ENCODE measurements around the gene WNT3A.

WNT3A gene

GRCh38 chr1:227999056-227999930, 7.5 kb upstream of the WNT3A start:
- DNase-seq, result no peak

- no peak for DNase-seq
Observed at GRCh38 chr1:228000416-228000815, 6.4 kb upstream of the WNT3A start.

DNA sequence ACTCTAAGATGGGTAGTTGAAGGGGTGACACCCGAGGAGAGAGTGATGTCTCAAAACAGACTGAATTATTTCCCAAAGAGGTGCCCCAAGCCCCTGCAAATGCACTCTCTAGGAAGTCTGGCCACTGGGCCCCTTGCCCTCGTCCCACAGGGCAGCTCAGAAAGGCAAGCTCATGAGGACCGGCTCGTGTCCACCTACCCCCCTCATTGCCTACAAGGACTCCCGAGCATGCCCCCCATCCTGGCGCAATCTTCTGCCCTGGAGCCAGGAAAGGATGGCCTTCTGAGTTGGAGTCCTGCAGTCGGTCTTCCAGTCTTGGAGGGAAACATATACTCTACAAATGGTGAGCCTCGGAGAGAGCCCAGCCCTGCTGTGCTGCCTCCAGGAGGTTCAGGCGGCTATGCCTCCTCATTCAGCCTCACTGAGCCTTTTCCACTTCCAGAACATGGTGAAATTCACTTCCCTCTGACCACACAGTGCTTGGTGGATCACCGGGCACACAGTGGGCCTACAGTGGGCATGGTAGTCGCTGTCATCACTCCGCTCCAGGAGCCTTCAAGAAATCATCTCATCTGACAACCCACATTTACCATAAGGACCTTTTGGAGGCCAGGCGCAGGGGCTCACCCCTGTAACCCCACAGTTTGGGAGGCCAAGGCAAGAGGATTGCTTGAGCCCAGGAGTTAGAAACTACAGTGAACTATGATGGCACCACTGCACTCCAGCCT, 5.8 kb upstream of the WNT3A start:
- DNase-seq, result no peak

GRCh38 chr1:228001738-228002535, 4.9 kb upstream of the WNT3A start:
- no peak for DNase-seq

- no peak for DNase-seq
Observed at GRCh38 chr1:228002792-228003191, 4.0 kb upstream of the WNT3A start.

DNA sequence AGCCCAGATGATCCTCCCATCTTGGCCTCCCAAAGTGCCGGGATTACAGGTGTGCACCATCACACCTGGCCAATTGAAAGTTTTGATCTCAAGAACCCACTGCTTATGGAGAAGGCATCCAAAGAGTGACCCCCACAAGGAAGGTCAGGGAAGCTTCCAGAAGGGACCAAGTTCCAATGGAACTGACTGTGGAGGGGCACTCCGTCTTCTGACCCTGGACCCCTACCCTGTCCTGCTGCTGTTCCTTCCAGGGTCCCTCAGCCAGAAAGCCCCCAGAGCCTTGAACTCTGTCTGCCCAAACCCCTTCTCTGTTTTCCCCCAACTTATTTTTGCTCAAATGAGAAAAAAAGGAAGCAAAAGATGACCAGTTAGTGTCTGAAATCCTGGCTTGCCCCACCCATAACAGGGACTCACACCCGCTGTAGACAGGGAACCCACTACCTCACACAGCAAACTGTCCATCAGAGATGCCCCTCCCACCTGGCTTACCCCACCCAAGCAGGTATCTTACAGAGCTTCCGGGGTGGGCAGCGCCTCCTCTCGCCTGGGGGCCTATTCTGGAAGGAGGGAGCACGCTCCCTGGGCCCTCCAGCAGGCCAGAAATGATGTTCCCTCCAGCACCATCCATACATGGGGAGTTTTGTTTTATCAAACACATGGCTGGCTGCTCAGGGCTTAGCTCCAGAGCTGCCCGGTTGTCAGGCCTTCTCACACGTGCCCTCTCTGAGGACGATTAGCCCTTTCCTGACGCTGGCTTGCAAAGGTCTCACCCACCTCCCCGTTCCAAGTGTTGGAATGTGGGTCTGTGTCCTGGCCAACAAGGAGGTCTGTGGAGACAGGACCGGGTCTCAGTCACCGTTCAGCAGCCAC, 3.1 kb upstream of the WNT3A start:
- DNase-seq, result no peak

GRCh38 chr1:228004331-228004855, 2.4 kb upstream of the WNT3A start:
- DNase-seq, result no peak

DNA sequence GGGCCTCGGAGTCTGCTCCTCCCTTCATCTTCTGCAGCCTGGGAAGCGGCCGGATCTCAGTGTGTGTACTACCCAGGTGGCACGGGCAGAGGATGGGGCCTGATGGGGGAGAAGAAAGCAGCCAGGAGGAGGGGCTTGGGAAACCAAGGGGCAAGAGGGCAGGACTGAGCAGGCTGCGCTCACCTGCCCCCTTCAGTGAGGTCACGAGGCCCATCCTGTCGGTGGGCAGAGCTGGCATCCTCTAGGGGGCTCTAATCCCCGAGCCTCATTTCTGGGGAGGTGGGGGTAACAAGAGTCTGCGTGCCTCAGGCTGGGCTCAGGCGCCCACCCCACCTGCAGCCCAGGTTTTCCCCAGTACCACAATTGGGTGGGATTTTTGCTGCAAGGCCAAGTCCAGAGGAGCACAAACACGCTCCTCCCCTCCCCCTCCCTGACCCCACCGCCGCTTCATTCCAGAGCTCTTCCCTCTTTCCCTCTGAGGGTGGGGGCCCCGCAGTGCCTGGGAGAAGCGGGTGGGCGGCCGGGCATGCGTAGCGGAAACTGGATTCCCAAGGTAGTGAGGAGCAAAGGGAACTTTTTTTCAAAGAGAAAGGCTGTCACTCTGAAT, 1.8 kb upstream of the WNT3A start:
- DNase-seq, result no peak

DNA sequence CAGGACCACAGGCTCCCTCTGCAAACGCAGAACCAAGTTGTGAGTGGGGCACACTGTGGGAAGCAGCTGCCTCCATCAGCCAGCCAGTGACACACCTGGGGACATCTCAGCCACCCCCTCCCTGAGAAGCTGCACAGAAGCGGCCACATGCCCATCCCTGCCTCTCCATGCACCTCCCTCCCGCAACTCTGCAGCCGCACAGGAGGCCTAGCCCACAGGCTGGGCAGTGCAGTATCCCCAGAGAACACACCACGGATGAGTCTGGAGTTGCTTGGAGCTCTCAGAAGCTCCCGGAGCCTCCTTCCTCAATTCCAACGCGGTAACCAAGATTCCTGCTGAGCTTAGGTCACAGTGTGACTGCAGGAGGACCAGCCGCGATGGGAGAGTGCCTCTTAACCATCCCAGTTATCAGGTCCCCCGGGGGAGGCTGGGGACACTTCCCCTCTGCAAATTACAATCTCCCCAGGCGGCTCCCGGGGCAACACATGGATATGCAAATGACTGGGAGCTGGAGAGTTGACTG, 1.2 kb upstream of the WNT3A start:
- DNase-seq, result no peak

DNA sequence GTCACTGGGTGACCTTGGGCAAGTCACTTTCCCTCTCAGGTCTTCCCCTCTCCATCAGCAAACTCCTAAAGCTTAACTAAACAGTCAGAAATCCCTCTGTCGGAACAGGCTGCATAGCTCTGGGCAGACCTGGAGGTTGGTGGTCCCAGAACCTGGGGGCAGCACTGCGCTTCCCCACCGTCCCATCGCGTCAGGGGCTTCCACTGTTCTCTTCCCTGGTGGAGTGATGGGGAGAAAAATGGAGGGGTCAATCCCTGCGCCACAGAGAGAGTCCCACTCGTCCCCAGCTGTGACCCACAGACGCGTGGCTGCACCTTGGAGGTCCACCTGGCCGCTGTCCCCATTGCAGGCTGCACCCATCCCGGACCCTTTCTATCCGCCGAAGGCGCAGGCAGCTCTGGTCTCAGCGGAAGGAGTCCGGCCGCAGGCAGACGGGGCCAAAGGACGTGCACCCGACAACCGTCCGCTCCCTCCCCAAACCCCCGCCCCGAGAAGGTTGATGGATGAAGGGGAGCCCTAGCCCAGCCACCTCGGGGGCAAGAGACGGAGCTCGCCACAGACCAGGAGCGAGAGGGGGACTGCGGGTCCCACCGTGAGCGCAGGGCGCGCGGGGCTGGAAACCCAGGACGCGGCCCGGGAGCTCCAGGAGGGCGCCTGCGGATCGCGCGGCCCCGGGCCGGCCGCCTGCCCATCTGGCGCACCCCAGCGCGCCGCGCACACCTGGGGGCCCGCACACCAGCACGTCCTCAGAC, 588 bp upstream of the WNT3A start:
- no peak for DNase-seq

- DNase-seq, result no peak
Observed at GRCh38 chr1:228007049-228007800, 427 bp downstream of the WNT3A start.

GRCh38 chr1:228007801-228008341, 1.1 kb downstream of the WNT3A start:
- no peak for DNase-seq

DNA sequence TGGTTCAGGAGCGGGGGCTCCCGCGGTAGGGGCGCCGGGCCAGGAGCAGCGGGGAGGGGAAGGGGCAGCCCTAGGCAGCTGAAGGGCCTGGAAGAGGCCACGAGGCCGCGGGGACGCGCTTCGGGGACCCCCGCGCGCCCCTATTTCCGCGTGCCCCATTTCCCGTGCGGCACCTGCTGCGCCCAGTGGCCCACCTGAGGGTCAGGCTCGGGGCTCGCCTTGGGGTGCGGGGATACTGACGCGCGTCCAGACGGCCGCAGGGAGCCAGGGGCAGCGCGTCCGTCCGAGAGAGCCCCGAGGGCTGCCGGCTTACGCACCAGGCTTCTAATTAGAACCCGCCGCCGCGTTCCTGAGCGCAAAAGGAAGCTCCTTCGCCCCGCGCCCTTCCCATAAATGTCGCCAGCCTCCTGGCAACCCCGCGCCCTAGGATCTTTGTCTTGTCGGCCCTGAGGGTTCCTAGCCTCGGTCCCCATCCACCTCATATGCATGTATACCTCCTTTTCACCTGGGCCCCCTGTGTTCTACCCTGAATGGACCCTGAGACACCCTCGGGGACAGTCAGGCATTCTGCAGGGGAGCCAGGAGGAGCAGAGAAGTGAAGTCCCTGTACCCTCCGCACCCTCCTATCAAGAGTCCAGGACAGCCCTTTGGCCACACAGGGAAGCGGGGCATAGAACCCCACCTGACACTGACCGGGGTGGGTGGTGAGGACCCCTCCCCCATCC, 1.8 kb downstream of the WNT3A start:
- DNase-seq, result no peak

DNA sequence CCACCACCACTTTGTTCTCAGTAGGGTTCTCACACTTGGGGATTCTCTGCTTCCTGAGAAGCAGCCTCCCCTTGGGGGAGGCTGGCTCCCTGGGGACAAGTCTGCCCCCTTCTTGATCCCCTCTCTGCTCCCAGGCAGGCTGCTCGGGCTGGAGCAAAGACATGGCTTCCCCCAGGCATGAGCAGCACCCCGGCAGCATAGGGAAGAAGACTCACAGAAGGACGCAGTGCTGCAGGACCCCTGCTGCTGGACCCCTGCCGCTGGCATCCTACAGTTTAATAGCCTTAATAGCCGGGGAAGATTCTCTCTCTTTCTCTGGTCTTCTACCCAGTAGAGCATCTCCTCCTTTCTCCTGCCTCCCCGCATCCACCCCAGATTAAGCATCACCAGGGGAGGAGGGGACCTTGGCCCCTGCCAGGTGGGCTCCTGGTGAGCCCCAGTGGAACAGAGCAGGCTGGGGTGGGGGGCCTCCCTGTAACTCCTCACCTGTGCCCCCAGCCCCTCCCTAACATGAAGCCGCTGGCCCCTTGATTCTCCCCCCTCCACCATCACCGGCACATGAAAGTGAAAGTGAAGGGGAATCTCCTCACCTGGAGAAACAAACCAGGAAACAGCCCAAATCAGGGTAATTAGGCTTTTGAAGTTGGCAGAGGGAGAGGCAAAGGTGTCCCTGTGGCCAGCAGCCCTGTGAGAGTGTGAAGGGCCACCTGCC, 2.5 kb downstream of the WNT3A start:
- no peak for DNase-seq

- no peak for DNase-seq
Observed at GRCh38 chr1:228009828-228010775, 3.3 kb downstream of the WNT3A start.

DNA sequence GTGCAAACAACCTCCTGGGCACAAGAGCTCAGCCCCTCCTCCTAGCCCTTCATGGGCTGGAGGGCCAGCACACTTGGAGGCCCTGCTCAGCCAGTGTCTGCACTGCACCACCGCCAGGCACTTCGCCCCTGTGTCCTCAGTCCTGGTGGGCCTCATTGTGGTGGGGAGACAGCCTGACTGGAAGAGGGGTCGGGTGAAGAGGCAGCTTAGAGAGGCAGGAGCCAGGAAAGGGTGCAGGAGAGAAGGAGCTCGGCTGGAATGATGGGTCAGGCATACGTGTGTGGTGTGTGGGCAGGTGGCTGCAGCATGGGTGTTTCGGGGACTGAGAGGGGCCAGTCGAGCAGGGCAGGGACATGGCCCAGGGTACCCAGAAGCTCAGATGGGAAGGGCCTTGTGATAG, 4.1 kb downstream of the WNT3A start:
- no peak for DNase-seq

DNA sequence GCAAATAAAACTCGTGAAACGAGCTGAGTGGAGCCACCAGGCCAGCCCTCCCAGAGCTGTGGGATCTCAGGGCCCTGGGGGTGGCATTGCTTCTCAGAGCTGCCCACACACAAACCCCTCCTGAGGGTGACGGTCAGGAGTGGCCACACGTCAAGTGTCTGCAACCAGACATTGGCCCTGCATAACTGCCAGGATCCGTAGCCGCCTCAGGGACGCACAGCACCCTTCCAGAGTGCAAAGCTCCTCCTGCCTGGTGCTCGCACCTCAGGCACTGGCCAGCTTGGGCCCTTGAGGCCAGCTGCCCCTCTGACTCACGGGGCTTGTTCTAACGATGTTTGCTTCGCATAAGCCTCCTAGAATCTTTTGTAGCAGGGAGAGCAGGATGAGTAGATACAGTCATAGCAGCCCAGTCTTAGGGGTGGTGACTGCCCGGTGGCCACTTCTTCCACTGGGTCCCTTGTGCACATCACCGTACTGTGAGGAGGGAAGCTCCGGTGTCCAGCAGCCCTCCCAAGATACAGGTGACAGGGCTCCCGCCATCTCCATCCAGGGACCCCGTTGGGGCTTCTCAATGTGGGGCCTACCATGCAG, 5.0 kb downstream of the WNT3A start:
- no peak for DNase-seq

Measured in NCI-H1436 treated with DMSO at 0.1 percent for 48 hours (cell line).